Stimulated activated CD4-positive, alpha-beta T cell treated with anti-CD3 and anti-CD28 coated beads, Interleukin-1b, Interleukin-23, amount 100 ng/mL, for 1 hour (primary cell): ENCODE data around the gene ODAD4.

Experiments
- DNase-seq, 2 donors: peaks; one replicate each; pipeline ENCODE4 v3.0.0-alpha.2; 2020; ENCODE audit warnings: low read depth in 2 of 2

The ODAD4 gene

DNA sequence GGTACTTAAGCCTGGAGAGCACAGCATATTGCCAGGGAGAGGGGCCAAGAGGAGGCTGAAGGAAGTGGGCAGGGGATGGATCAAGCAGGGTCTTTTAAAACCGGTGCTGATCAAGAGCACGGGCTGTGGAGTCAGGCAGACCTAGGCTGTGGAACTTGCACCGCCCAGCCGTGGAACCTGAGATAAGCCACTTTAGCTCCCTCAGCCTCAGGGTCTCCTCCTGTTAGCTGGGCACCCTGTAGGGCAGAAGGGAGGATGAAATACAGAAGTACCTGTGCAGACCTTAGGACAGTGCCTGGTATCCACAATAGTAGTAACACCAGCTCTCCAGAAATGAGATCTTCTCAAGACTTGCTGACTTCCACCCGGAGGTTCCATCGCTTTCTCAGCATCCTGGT lies 9.3 kb downstream of the ODAD4 start:
- DNase-seq = no peak

DNA sequence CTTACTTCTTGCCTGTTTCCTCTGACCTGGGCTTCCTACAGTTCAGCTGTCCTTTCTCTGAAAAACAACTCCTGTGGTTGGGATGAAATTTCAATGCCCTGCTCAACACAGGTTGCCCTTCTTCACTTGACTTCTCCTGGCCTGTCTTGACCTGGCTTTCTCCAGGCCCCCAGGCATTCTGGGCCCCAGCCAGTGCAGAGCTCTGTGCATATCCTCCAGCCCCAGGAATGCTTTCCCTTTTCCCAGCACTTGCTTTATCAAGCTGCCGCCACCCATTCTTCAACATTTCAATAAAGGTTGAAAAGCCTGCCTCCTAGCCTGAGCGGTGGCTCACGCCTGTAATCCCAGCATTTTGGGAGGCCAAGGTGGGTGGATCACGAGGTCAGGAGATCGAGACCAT lies 10.8 kb downstream of the ODAD4 start:
- no peak for DNase-seq

- DNase-seq = no peak
Measured at GRCh38 chr17:41942626-41943373, 12.4 kb downstream of the ODAD4 start.

GRCh38 chr17:41943492-41943891 lies 13.1 kb downstream of the ODAD4 start:
- DNase-seq = no peak

- no peak for DNase-seq
Measured at GRCh38 chr17:41944943-41945342, 14.5 kb downstream of the ODAD4 start.

DNA sequence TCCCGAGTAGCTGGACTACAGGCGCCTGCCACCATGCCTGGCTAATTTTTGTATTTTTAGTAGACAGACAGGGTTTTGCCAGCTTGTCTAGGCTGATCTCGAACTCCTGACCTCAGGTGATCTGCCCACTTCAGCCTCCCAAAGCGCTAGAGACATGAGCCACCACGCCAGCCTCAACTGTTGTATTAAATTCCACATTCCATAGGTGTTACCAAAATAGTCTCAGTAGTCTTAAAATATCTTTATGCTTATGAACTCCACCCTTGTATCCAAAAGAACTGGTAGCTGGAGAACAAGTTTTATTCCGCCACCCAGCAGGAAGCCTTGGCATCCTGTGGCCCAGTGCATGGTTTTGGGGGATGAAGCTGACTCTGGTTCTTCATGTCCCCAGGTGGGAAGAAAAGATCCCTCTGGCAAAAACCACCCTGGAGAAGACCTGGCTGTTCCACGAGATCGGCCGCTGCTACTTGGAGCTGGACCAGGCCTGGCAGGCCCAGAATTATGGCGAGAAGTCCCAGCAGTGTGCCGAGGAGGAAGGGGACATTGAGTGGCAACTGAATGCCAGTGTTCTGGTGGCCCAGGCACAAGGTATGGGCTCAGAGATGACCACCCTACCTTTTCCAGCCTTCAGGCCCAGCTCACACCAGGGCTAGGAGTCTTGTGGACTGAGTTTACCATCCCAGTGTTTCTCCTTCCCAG lies 18.5 kb downstream of the ODAD4 start:
- DNase-seq = no peak

DNA sequence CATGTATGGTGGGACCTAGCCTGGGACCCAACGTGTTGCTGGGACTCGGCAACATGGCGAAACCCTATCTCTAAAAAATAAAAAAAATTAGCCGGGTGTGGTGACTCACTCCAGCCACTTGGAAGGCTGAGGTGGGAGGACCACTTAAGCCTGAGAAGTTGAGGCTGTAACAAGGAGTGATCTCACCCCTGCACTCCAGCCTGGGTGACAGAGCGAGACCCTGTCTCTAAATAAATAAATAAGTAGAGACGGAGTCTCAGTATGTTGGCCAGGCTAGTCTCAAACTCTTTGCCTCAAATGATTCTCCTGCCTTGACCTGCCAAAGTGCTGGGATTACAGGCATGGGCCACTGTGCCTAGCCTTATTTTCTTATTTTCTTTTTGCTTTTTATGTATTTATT lies 26.1 kb downstream of the ODAD4 start:
- no peak for DNase-seq

- DNase-seq = no peak
Measured at GRCh38 chr17:41957031-41957868, 26.8 kb downstream of the ODAD4 start.

DNA sequence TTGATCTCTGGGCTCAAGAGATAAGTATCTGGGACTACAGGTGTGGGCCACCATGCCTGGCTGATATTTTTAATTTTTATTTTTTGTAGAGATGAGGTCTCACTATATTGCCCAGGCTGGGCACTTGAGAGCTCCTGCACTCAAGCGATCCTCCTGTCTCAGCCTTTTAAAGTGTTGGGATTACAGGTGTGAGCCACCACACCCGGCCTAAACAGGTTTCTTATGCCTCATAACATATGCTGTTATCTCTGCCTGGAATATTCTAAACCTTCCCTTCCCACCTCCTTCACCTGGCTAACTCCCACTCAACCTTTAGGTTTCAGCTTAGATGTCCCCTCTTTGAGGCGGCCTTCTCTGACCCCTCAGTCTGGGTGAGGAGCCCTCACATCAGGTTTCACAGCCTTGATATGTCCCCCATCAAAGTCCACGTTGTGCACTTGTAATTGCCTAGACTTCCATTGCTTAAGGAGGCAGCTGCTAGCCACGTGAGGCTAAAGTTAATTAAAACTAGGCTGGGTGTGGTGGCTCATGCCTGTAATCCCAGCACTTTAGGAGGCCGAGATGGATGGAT lies 27.5 kb downstream of the ODAD4 start:
- no peak for DNase-seq

- DNase-seq = no peak
Measured at GRCh38 chr17:41959030-41959335, 28.6 kb downstream of the ODAD4 start.

GRCh38 chr17:41959336-41960095 lies 29.1 kb downstream of the ODAD4 start:
- DNase-seq = no peak

GRCh38 chr17:41962111-41962510 lies 31.7 kb downstream of the ODAD4 start:
- no peak for DNase-seq

DNA sequence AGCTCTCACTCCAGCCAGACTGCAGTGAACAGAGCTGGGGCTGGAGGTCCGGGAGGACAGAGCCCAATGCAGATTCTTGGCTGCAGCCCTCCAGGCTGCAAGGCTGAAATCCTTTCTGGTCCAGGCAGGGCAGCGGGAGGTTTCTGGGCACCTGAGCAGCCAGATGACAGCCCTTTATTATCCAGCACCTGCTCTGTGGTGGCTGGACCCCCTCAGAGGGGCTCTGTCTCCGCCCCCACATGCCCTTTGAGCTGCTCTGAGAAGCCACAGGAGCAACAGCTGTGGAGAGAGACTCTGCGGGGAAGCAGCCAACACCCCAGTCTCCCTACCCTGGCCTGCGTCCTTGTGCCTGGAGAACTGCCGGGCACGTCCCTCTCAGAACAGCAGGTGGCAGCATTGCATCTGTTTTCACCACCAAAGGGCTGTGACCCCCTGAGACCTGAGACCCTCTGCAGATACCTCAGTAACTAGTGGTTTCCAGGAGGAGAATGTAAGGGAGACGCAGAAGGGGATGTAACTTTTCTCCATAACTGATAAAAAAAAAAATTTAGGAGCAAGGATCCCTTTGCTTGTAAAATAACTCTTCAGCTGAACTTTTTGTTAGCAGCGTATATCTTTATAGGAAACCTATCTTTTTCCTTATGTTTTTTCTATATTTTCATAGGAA lies 32.5 kb downstream of the ODAD4 start:
- peak; percentile 25 to 51 for DNase-seq

GRCh38 chr17:41965694-41966462 lies 35.5 kb downstream of the ODAD4 start:
- DNase-seq = peak; percentile 26 to 36

GRCh38 chr17:41966463-41967140 lies 36.2 kb downstream of the ODAD4 start, which contains the start of gene CNP:
Gene CNP, plus strand, starts transcription at chr17:41966795. Its CDS starts 90 bp downstream, at chr17:41966885.
- DNase-seq = peak; percentile 73 to 87

- DNase-seq = peak in 1 of 2 donors; percentile 14
Measured at GRCh38 chr17:41967141-41967920, 36.9 kb downstream of the ODAD4 start.

DNA sequence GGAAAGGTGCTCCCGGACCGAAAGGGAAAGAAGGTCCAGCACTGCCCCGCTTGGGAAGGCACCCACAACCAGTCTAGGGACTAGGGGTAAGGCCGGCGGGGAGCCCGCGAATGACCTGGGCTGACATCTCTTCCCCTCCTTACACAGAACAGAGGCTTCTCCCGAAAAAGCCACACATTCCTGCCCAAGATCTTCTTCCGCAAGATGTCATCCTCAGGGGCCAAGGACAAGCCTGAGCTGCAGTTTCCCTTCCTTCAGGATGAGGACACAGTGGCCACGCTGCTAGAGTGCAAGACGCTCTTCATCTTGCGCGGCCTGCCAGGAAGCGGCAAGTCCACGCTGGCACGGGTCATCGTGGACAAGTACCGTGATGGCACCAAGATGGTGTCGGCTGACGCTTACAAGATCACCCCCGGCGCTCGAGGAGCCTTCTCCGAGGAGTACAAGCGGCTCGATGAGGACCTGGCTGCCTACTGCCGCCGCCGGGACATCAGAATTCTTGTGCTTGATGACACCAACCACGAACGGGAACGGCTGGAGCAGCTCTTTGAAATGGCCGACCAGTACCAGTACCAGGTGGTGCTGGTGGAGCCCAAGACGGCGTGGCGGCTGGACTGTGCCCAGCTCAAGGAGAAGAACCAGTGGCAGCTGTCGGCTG lies 37.6 kb downstream of the ODAD4 start:
- DNase-seq = no peak

- DNase-seq = no peak
Measured at GRCh38 chr17:41968676-41969075, 38.3 kb downstream of the ODAD4 start.
